ENCODE results near the gene IL24. TPM values are rescaled to one million over a fixed set of nuclear protein-coding genes. Genes with fewer than 3 reads are reported as not detected.

The IL24 gene
- total and polyA plus RNA-seq, 2 donors (not counting 1 experiment from before 2014, with no cell fraction given): 0.17 to 0.54 TPM

GRCh38 chr1:206890125-206891060 is 6.8 kb upstream of the IL24 start:
- Histone ChIP-seq H3K27me3 (ENCODE audit: control insufficient read depth, insufficient read depth, low read length) (no peaks in the 10 kb centered on the region), H3K36me3 (ENCODE audit: control insufficient read depth, insufficient read depth, low read length) (no peaks in the 10 kb centered on the region), H3K4me3 (replicated peaks in 1 of 4; ENCODE audit: control extremely low read depth in 1 of 4, insufficient read depth in 1 of 4, low read depth in 3 of 4, low read length in 4 of 4) (no peak overlapping the region), H3K4me2 (ENCODE audit: extremely low read depth, insufficient read depth, low read length) (peak overlapping the region; percentile 44), H3K4me1 (ENCODE audit: control insufficient read depth, extremely low read depth, insufficient read depth, low read length) (peaks cover 36% of the 10 kb centered on the region), H4K20me1 (ENCODE audit: control insufficient read depth, extremely low read depth, insufficient read depth, low read length) (no peaks in the 10 kb centered on the region), H3K9ac (ENCODE audit: insufficient read depth, low read length) (peak overlapping the region; percentile 53), H3K9me3 (ENCODE audit: control insufficient read depth, insufficient read depth, low read depth, low read length) (no peaks in the 10 kb centered on the region), H2AFZ (ENCODE audit: low read length) (no peak overlapping the region), H3K27ac (ENCODE audit: insufficient read depth, low read length) (peak overlapping the region; percentile 89), H3K79me2 (ENCODE audit: control insufficient read depth, insufficient read depth, low read length) (no peaks in the 10 kb centered on the region)
- DNase-seq (ENCODE audit: low read depth in 2 of 2): peak; percentile 75 to 90
- TF ChIP-seq EZH2 (IDR thresholded peaks at IDR 0.05; ENCODE audit: low read length, missing control alignments): no peak
- no peak for TF ChIP-seq CTCF (conservative IDR thresholded peaks at IDR 0.05 in 1 of 2, IDR thresholded peaks at IDR 0.05 in 1 of 2; ENCODE audit: low read depth in 1 of 2, low read length in 2 of 2)

- Histone ChIP-seq H3K4me1 (ENCODE audit: control insufficient read depth, extremely low read depth, insufficient read depth, low read length) (peaks cover 42% of the 10 kb centered on the region), H4K20me1 (ENCODE audit: control insufficient read depth, extremely low read depth, insufficient read depth, low read length) (no peaks in the 10 kb centered on the region), H2AFZ (ENCODE audit: low read length) (no peak overlapping the region), H3K9me3 (ENCODE audit: control insufficient read depth, insufficient read depth, low read depth, low read length) (no peaks in the 10 kb centered on the region), H3K36me3 (ENCODE audit: control insufficient read depth, insufficient read depth, low read length) (no peaks in the 10 kb centered on the region), H3K27me3 (ENCODE audit: control insufficient read depth, insufficient read depth, low read length) (no peaks in the 10 kb centered on the region), H3K9ac (ENCODE audit: insufficient read depth, low read length) (no peak overlapping the region), H3K4me2 (ENCODE audit: extremely low read depth, insufficient read depth, low read length) (no peak overlapping the region), H3K27ac (ENCODE audit: insufficient read depth, low read length) (peak overlapping the region; percentile 89), H3K4me3 (replicated peaks in 1 of 4; ENCODE audit: control extremely low read depth in 1 of 4, insufficient read depth in 1 of 4, low read depth in 3 of 4, low read length in 4 of 4) (no peak overlapping the region), H3K79me2 (ENCODE audit: control insufficient read depth, insufficient read depth, low read length) (no peaks in the 10 kb centered on the region)
- DNase-seq (ENCODE audit: low read depth in 2 of 2): no peak
- no peak for TF ChIP-seq EZH2 (IDR thresholded peaks at IDR 0.05; ENCODE audit: low read length, missing control alignments)
- no peak for TF ChIP-seq CTCF (conservative IDR thresholded peaks at IDR 0.05 in 1 of 2, IDR thresholded peaks at IDR 0.05 in 1 of 2; ENCODE audit: low read depth in 1 of 2, low read length in 2 of 2)
Measured at GRCh38 chr1:206891412-206891811, 5.8 kb upstream of the IL24 start.

GRCh38 chr1:206892351-206892984 is 4.8 kb upstream of the IL24 start:
- no peaks in the 10 kb centered on the region for H3K36me3 ChIP-seq (ENCODE audit: control insufficient read depth, insufficient read depth, low read length)
- no peaks in the 10 kb centered on the region for H3K79me2 ChIP-seq (ENCODE audit: control insufficient read depth, insufficient read depth, low read length)
- no peak overlapping the region for H3K9ac ChIP-seq (ENCODE audit: insufficient read depth, low read length)
- DNase-seq (ENCODE audit: low read depth in 2 of 2): peak; percentile 58 to 89
- H3K9me3 ChIP-seq (ENCODE audit: control insufficient read depth, insufficient read depth, low read depth, low read length): no peaks in the 10 kb centered on the region
- no peak overlapping the region for H3K4me3 ChIP-seq (replicated peaks in 1 of 4; ENCODE audit: control extremely low read depth in 1 of 4, insufficient read depth in 1 of 4, low read depth in 3 of 4, low read length in 4 of 4)
- H4K20me1 ChIP-seq (ENCODE audit: control insufficient read depth, extremely low read depth, insufficient read depth, low read length): no peaks in the 10 kb centered on the region
- no peaks in the 10 kb centered on the region for H3K27me3 ChIP-seq (ENCODE audit: control insufficient read depth, insufficient read depth, low read length)
- peak overlapping the region; percentile 89 for H3K27ac ChIP-seq (ENCODE audit: insufficient read depth, low read length)
- no peak for TF ChIP-seq CTCF (conservative IDR thresholded peaks at IDR 0.05 in 1 of 2, IDR thresholded peaks at IDR 0.05 in 1 of 2; ENCODE audit: low read depth in 1 of 2, low read length in 2 of 2)
- TF ChIP-seq EZH2 (IDR thresholded peaks at IDR 0.05; ENCODE audit: low read length, missing control alignments): no peak
- no peak overlapping the region for H2AFZ ChIP-seq (ENCODE audit: low read length)
- H3K4me2 ChIP-seq (ENCODE audit: extremely low read depth, insufficient read depth, low read length): no peak overlapping the region
- H3K4me1 ChIP-seq (ENCODE audit: control insufficient read depth, extremely low read depth, insufficient read depth, low read length): peaks cover 50% of the 10 kb centered on the region
